H9 (cell line): Measurements from ENCODE around the gene DYNC1H1. TPM values are rescaled to one million over a fixed set of nuclear protein-coding genes. Genes with fewer than 3 reads are reported as not detected.

Experiments
- DNase-seq: peaks from one replicate; pipeline ENCODE4 v3.0.0-alpha.2; 2017
- H2AFZ ChIP-seq: one replicate; pipeline ENCODE4 v1.6.1; 2013; ENCODE audit warnings: mild to moderate bottlenecking, low read length, control low read depth, moderate library complexity
- H2AK5ac ChIP-seq: 2 replicates; pipeline ENCODE4 v1.6.1; 2013; ENCODE audit warnings: low read length, control low read depth, mixed read lengths; ENCODE audit not compliant: insufficient read length
- H2BK120ac ChIP-seq: one replicate; pipeline ENCODE4 v1.6.1; 2013; ENCODE audit warnings: low read depth, mild to moderate bottlenecking, low read length, control low read depth, inconsistent platforms; ENCODE audit not compliant: poor library complexity, severe bottlenecking
- H2BK12ac ChIP-seq: 2 replicates; pipeline ENCODE4 v1.6.1; 2013; ENCODE audit warnings: low read length, control low read depth, mixed read lengths, low read depth; ENCODE audit not compliant: insufficient read length
- H2BK15ac ChIP-seq: 2 replicates; pipeline ENCODE4 v1.6.1; 2013; ENCODE audit warnings: low read depth, low read length, control low read depth
- H2BK20ac ChIP-seq: one replicate; pipeline ENCODE4 v1.6.1; 2013; ENCODE audit warnings: low read depth, mild to moderate bottlenecking, low read length, control low read depth, inconsistent platforms; ENCODE audit not compliant: poor library complexity, severe bottlenecking
- H2BK5ac ChIP-seq: 2 replicates; pipeline ENCODE4 v1.6.1; 2013; ENCODE audit warnings: low read length, control low read depth, mixed read lengths; ENCODE audit not compliant: insufficient read length
- H3K14ac ChIP-seq: 2 replicates; pipeline ENCODE4 v1.6.1; 2013; ENCODE audit warnings: low read length, control low read depth; ENCODE audit not compliant: insufficient read depth
- H3K18ac ChIP-seq: 2 replicates; pipeline ENCODE4 v1.6.1; 2013; ENCODE audit warnings: low read depth, mild to moderate bottlenecking, mixed read lengths, low read length, control low read depth; ENCODE audit not compliant: insufficient read length
- H3K23ac ChIP-seq: 2 replicates; pipeline ENCODE4 v1.6.1; 2013; ENCODE audit warnings: low read length, control low read depth, mixed read lengths, low read depth; ENCODE audit not compliant: insufficient read length
- H3K23me2 ChIP-seq: 2 replicates; pipeline ENCODE4 v1.6.1; 2013; ENCODE audit warnings: low read depth, mild to moderate bottlenecking, mixed read lengths, low read length, control low read depth; ENCODE audit not compliant: insufficient read length, poor library complexity, severe bottlenecking
- H3K27ac ChIP-seq: 2 replicates; pipeline ENCODE4 v1.5.1; 2013; ENCODE audit warnings: low read length, control low read depth, mixed read lengths, low read depth; ENCODE audit not compliant: insufficient read length
- H3K27me3 ChIP-seq: 2 replicates; pipeline ENCODE4 v1.6.1; 2013; ENCODE audit warnings: low read length, control low read depth, inconsistent platforms; ENCODE audit not compliant: insufficient read depth
- H3K4ac ChIP-seq: 2 replicates; pipeline ENCODE4 v1.6.1; 2013; ENCODE audit warnings: low read depth, mild to moderate bottlenecking, control low read depth, inconsistent platforms, low read length, moderate library complexity
- H3K4me1 ChIP-seq: 2 replicates; pipeline ENCODE4 v1.6.1; 2013; ENCODE audit warnings: low read length, control low read depth, inconsistent platforms; ENCODE audit not compliant: insufficient read depth
- H3K4me2 ChIP-seq: 2 replicates; pipeline ENCODE4 v1.6.1; 2013; ENCODE audit warnings: low read length, control low read depth, mixed read lengths; ENCODE audit not compliant: insufficient read length, insufficient read depth
- H3K56ac ChIP-seq: 2 replicates; pipeline ENCODE4 v1.6.1; 2013; ENCODE audit warnings: low read depth, mild to moderate bottlenecking, mixed read lengths, low read length, control low read depth; ENCODE audit not compliant: insufficient read length
- H3K79me1 ChIP-seq: 2 replicates; pipeline ENCODE4 v1.6.1; 2013; ENCODE audit warnings: low read depth, mild to moderate bottlenecking, moderate library complexity, low read length, control low read depth, inconsistent platforms; ENCODE audit not compliant: insufficient read depth, poor library complexity, severe bottlenecking
- H3K79me2 ChIP-seq: 2 replicates; pipeline ENCODE4 v1.6.1; 2013; ENCODE audit warnings: low read length, control low read depth, inconsistent platforms; ENCODE audit not compliant: insufficient read depth
- H3K9ac ChIP-seq: 2 replicates; pipeline ENCODE4 v1.6.1; 2013; ENCODE audit warnings: low read length, control low read depth, mixed read lengths; ENCODE audit not compliant: insufficient read length; ENCODE audit errors: extremely low read depth
- H3K9me3 ChIP-seq: one replicate; pipeline ENCODE4 v1.6.1; 2013; ENCODE audit warnings: low read depth, low read length, inconsistent platforms; ENCODE audit not compliant: control insufficient read depth
- H3T11ph ChIP-seq: one replicate; pipeline ENCODE4 v1.6.1; 2013; ENCODE audit warnings: mild to moderate bottlenecking, low read length, control low read depth, inconsistent platforms
- H4K20me1 ChIP-seq: one replicate; pipeline ENCODE4 v1.6.1; 2013; ENCODE audit not compliant: control insufficient read depth, insufficient read length, insufficient read depth
- H4K5ac ChIP-seq: 2 replicates; pipeline ENCODE4 v1.6.1; 2013; ENCODE audit warnings: low read depth, mild to moderate bottlenecking, mixed read lengths, low read length, control low read depth; ENCODE audit not compliant: insufficient read length
- H4K8ac ChIP-seq: replicated peaks from 2 replicates; pipeline ENCODE4 v1.6.1; 2013; ENCODE audit warnings: low read length, control low read depth, mixed read lengths, low read depth; ENCODE audit not compliant: insufficient read length
- H4K91ac ChIP-seq: 2 replicates; pipeline ENCODE4 v1.6.1; 2013; ENCODE audit warnings: low read depth, mild to moderate bottlenecking, moderate library complexity, mixed read lengths, low read length, control low read depth; ENCODE audit not compliant: insufficient read length
- H3K27ac Mint-ChIP-seq, 3 experiments: 2 replicates in 2 of 3; 3 replicates in 1 of 3; pipeline ENCODE4 v1.8.0; 2020 to 2021; ENCODE audit warnings: mixed read lengths in 3 of 3, mild to moderate bottlenecking in 1 of 3, moderate library complexity in 1 of 3
- H3K27me3 Mint-ChIP-seq: 2 replicates; pipeline ENCODE4 v1.8.0; 2021; ENCODE audit warnings: low read depth, mild to moderate bottlenecking, moderate library complexity, mixed read lengths
- H3K36me3 Mint-ChIP-seq, 3 experiments: 2 replicates in 2 of 3; 3 replicates in 1 of 3; pipeline ENCODE4 v1.8.0; 2020 to 2021; ENCODE audit warnings: low read depth in 3 of 3, mixed read lengths in 3 of 3; ENCODE audit not compliant: insufficient read depth in 1 of 3
- H3K4me1 Mint-ChIP-seq, 2 experiments: 2 replicates each; pipeline ENCODE4 v1.8.0; 2020; ENCODE audit warnings: mixed read lengths in 2 of 2
- H3K4me3 Mint-ChIP-seq, 2 experiments: 2 replicates in 1 of 2; 3 replicates in 1 of 2; pipeline ENCODE4 v1.8.0; 2020 to 2021; ENCODE audit warnings: mild to moderate bottlenecking in 2 of 2, mixed read lengths in 2 of 2, moderate library complexity in 1 of 2
- H3K9me3 Mint-ChIP-seq, 2 experiments: 2 replicates in 1 of 2; 3 replicates in 1 of 2; pipeline ENCODE4 v1.8.0; 2020; ENCODE audit warnings: mild to moderate bottlenecking in 2 of 2, mixed read lengths in 2 of 2, moderate library complexity in 1 of 2
- CTCF ChIP-seq: fragments of 200-600 bp; sonication (generic); conservative IDR thresholded peaks from 3 replicates; pipeline ENCODE4 v1.8.0; 2021; ENCODE audit warnings: antibody characterized with exemption, mild to moderate bottlenecking
- WGBS: extraction: QIAGEN DNeasy Blood & Tissue Kit; methylation state at CpG from one replicate; pipeline ENCODE4 v1.1.7; 2013; ENCODE audit warnings: missing lambda C conversion rate, low lambda C conversion rate, mixed read lengths; ENCODE audit not compliant: insufficient read length; ENCODE audit errors: extremely low coverage; 5-methylcytosine and 5-hydroxymethylcytosine counted together
- total RNA-seq: library from RNA; stranded (reverse); gene quantifications from 2 replicates; pipeline ENCODE4 v1.2.1, GENCODE V29; 2021

The DYNC1H1 gene
- total RNA-seq, 1 experiment from 2014 or later = 359 TPM

GRCh38 chr14:101925152-101925551 is 39.2 kb upstream of the DYNC1H1 start:
- Histone ChIP-seq H3K23ac (no peak overlapping the region), H4K20me1 (no peaks in the 10 kb centered on the region), H3K4me1 (no peaks in the 10 kb centered on the region), H3K9ac (no peak overlapping the region), H4K5ac (no peak overlapping the region), H3K27me3 (no peaks in the 10 kb centered on the region; the same call in 1 of the 2 replicates), H4K91ac (no peak overlapping the region), H3K14ac (no peak overlapping the region), H3K4me2 (no peak overlapping the region), H3K23me2 (no peaks in the 10 kb centered on the region), H4K8ac (no peak overlapping the region), H2AFZ (no peak overlapping the region), H3K4ac (no peak overlapping the region), H2BK5ac (no peak overlapping the region), H3T11ph (no peak overlapping the region), H2BK15ac (no peak overlapping the region), H3K79me1 (no peaks in the 10 kb centered on the region), H2AK5ac (no peak overlapping the region), H3K79me2 (no peaks in the 10 kb centered on the region), H2BK20ac (no peak overlapping the region), H3K18ac (no peak overlapping the region), H3K9me3 (no peaks in the 10 kb centered on the region), H2BK120ac (no peak overlapping the region), H2BK12ac (no peak overlapping the region), H3K56ac (no peak overlapping the region), H3K27ac (no peak overlapping the region)
- Mint-ChIP-seq H3K9me3 (no peaks in the 10 kb centered on the region), H3K27me3 (peaks cover 4% of the 10 kb centered on the region), H3K4me3 (no peak overlapping the region), H3K36me3 (peaks cover 0 to 10% (median 10%) of the 10 kb centered on the region in 3 experiments; a peak in 5 of 7 replicates), H3K4me1 (peaks cover 0 to 4% of the 10 kb centered on the region in 2 experiments; a peak in 2 of 4 replicates), H3K27ac (no peak overlapping the region; a peak in 1 of 7 replicates)
- no peak for TF ChIP-seq CTCF
- DNase-seq = no peak
- WGBS = no CpG with 5 or more reads among the region's 33 CpGs
